ENCODE measurements around the gene GABBR2.

GRCh38 chr9:98728500-98728899 is 19.8 kb upstream of the GABBR2 start:
- no peak for TF ChIP-seq CTCF (conservative IDR thresholded peaks at IDR 0.05 in 1 of 2, IDR thresholded peaks at IDR 0.05 in 1 of 2; ENCODE audit: extremely low read depth in 1 of 2, insufficient read depth in 1 of 2, low read depth in 1 of 2, low read length in 2 of 2)
- no peak for TF ChIP-seq EZH2 (IDR thresholded peaks at IDR 0.05; ENCODE audit: borderline replicate concordance, low read length)

All from mammary epithelial cell (primary cell).